H1 (cell line): ENCODE data around the gene CDC42EP4. TPM values are rescaled to one million over a fixed set of nuclear protein-coding genes. Genes with fewer than 3 reads are reported as not detected.

ENCODE experiments used
- BRCA1 ChIP-seq: IDR thresholded peaks from 2 replicates; pipeline ENCODE4 v1.6.1; 2012; ENCODE audit warnings: low read depth, low read length, improper control_type of control experiment
- polyA plus RNA-seq, 7 experiments: library from polyadenylated mRNA; depleted of rRNA in 3 of 7; stranded (reverse) in 5 of 7; unstranded in 2 of 7; fragments of >200 nt in 5 of 7; fragments of 200-250 nt in 2 of 7; gene quantifications; 1 replicate in 5 of 7; 2 replicates in 1 of 7; 4 replicates in 1 of 7; pipeline versions ENCODE4 v1.2.1 to v1.2.3, GENCODE V29; 2011 to 2013; ENCODE audit warnings: missing spikeins in 2 of 7, mixed read lengths in 2 of 7
- total RNA-seq: library from RNA; stranded (reverse); fragmentation: NEBNext Ultra II Directional; extraction: Animal tissue kit (Norgen Biotek cat#: 25700); gene quantifications from 2 replicates; pipeline ENCODE4 v1.2.1, GENCODE V29; 2021

The CDC42EP4 gene
- total and polyA plus RNA-seq, 2 of the 8 experiments (the other 6 are each of a cell fraction or from before 2014, with no cell fraction given) = 8.8 to 12.6 TPM

DNA sequence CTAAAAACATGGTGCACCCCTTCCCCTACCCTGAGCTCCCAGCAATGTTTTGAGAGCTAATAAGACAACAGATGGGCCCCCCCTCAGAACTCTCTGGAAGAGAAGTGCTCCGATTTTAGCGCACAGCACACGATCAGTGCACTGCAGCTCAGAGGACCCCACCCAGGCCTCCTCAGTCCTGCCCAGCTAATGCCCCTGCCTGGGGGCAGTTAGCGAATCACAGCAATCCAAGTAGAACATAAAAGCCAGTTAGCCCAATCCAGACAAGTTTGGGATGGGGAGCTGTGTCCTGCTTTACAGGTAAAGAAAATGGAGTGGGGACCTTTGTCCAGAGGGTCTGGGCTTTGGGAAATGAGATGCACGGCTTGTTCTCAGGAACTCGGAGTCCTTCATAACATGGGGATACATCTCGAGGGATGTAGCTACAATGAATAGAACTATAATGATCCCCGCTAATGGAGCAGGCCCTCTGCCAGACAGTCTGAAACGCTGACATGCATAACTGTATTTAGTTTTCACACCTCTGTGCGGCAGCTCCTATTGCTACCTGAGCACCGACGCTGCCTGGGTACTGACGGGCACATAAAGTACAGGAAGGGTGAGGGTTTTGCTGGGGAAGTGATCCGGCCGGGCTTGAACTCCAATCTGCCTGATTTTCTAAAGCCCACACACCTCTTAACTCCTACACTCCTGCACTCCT lies 29.7 kb upstream of the CDC42EP4 start (continued):
- TF ChIP-seq BRCA1 = no peak
